Measurements from ENCODE around the gene L3MBTL2.

L3MBTL2 gene

DNA sequence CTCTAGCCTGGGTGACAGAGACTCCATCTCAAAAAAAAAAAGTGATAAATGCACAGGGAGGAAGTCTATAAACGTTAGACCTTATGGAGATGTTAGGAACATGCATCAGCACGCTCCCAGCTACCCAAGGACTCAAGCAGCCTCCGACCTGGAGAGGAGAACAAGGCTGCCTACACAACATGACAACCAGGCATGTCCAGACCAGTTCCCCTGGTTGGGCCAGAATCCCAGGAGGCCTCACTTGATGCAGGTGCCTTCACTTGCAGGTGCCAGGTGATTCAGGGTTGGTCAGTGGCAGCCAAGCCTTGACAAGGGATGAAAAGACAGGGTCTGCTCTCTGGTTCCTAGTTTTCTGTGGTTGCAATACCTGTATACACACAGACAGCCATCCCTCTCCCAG is 75.0 kb downstream of the L3MBTL2 start:
- Histone ChIP-seq H3K36me3 (replicated peaks; ENCODE audit: low read depth, low read length) (peaks cover 58% of the 10 kb centered on the region), H2AFZ (ENCODE audit: low read depth, low read length) (no peak overlapping the region), H3K27me3 (ENCODE audit: low read depth, low read length) (no peaks in the 10 kb centered on the region), H3K79me2 (ENCODE audit: low read length) (peaks cover 51% of the 10 kb centered on the region), H3K4me2 (ENCODE audit: low read length) (no peak overlapping the region), H3K9ac (ENCODE audit: low read length) (no peak overlapping the region), H3K27ac (ENCODE audit: low read length) (no peak overlapping the region), H3K4me3 (ENCODE audit: low read length) (no peak overlapping the region), H3K9me3 (ENCODE audit: insufficient read depth, low read length) (no peaks in the 10 kb centered on the region), H3K4me1 (ENCODE audit: low read length) (peaks cover 6% of the 10 kb centered on the region), H4K20me1 (ENCODE audit: insufficient read depth, low read length) (peaks cover 5% of the 10 kb centered on the region; the same call in 1 of the 2 replicates)
- TF ChIP-seq EZH2phosphoT487 (IDR thresholded peaks at IDR 0.05; ENCODE audit: low read depth), result no peak
- TF ChIP-seq, protein P1, sequence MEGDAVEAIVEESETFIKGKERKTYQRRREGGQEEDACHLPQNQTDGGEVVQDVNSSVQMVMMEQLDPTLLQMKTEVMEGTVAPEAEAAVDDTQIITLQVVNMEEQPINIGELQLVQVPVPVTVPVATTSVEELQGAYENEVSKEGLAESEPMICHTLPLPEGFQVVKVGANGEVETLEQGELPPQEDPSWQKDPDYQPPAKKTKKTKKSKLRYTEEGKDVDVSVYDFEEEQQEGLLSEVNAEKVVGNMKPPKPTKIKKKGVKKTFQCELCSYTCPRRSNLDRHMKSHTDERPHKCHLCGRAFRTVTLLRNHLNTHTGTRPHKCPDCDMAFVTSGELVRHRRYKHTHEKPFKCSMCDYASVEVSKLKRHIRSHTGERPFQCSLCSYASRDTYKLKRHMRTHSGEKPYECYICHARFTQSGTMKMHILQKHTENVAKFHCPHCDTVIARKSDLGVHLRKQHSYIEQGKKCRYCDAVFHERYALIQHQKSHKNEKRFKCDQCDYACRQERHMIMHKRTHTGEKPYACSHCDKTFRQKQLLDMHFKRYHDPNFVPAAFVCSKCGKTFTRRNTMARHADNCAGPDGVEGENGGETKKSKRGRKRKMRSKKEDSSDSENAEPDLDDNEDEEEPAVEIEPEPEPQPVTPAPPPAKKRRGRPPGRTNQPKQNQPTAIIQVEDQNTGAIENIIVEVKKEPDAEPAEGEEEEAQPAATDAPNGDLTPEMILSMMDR (IDR thresholded peaks at IDR 0.05; ENCODE audit: low read depth, low read length), result no peak

DNA sequence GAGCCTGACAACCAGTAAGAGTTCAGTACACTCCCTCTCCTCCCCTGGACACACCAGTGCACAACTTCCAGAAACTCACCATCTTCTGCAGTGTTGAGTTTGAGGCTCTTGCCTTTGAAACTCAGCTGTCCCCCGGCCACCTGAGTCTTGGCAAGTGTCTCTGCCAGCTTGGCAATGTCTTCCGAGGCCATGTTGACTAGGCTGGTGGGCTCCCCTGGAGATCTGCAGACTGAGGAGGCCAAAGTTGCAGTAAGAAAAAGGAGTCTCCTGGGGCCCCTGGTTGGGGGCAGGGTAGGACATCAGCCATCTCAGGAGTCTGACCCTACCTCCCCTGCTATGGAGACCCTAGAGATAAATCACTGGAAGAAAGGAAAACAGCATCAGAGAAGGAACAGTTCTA is 75.7 kb downstream of the L3MBTL2 start:
- Histone ChIP-seq H3K36me3 (replicated peaks; ENCODE audit: low read depth, low read length) (peaks cover 55% of the 10 kb centered on the region), H3K4me2 (ENCODE audit: low read length) (no peak overlapping the region), H3K9ac (ENCODE audit: low read length) (no peak overlapping the region)

More for the DNA sequence above, 75.7 kb downstream of the L3MBTL2 start:
- Histone ChIP-seq H4K20me1 (ENCODE audit: insufficient read depth, low read length) (peaks cover 5% of the 10 kb centered on the region; the same call in 1 of the 2 replicates), H3K4me3 (ENCODE audit: low read length) (no peak overlapping the region), H3K79me2 (ENCODE audit: low read length) (peaks cover 58% of the 10 kb centered on the region), H3K4me1 (ENCODE audit: low read length) (peaks cover 6% of the 10 kb centered on the region), H3K27ac (ENCODE audit: low read length) (no peak overlapping the region), H2AFZ (ENCODE audit: low read depth, low read length) (no peak overlapping the region), H3K27me3 (ENCODE audit: low read depth, low read length) (no peaks in the 10 kb centered on the region), H3K9me3 (ENCODE audit: insufficient read depth, low read length) (no peaks in the 10 kb centered on the region)
- TF ChIP-seq, protein P1 (IDR thresholded peaks at IDR 0.05; ENCODE audit: low read depth, low read length), result no peak
- TF ChIP-seq EZH2phosphoT487 (IDR thresholded peaks at IDR 0.05; ENCODE audit: low read depth), result no peak

Data from OCI-LY3 (cell line).